NCI-H1436 (cell line): ENCODE results near the gene CNTD1.

Experiments
- DNase-seq: peaks from one replicate; lab custom pipeline; 2025; lab: John Stamatoyannopoulos, UW

The CNTD1 gene

GRCh38 chr17:42803074-42803883 is 4.6 kb downstream of the CNTD1 start:
- no peak for DNase-seq

DNA sequence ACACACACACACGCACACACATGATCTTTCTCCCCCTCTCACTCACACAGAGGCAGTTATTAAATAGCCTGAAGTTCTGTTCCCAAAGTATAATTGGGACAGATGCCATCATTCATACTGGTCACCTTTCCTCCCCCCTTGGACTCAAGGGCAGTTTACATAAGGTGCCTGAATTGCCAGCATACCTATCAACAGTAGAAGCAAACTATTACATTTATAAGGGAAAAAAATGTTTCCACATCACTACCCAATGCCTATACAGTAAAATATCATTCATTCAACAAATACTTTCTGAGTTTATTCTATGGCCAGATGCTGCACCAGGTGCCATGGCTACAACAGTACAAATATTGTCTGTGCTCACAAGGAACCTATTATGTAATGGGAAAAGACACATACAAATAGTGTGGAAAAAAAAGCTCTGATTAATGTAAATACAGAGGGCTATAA is 6.3 kb downstream of the CNTD1 start:
- no peak for DNase-seq

DNA sequence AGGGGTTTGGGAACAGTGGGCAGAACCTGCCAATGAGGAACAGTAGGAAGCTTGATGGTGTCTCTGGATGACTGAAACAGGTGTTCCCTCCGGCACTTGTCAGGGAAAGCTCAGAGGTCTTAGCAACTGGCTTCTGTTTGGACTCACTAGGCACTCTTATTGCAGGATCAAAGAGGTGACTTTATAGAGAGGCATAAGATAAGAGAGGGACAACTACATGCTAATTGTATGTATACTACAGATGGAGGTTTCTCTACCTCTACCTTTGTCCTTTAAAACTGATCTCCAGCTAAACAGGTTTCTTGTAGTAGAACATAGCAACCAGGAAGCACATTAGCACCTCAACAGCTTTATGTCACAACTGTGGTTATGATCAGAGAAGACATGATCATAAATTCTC is 7.6 kb downstream of the CNTD1 start:
- DNase-seq, result no peak

DNA sequence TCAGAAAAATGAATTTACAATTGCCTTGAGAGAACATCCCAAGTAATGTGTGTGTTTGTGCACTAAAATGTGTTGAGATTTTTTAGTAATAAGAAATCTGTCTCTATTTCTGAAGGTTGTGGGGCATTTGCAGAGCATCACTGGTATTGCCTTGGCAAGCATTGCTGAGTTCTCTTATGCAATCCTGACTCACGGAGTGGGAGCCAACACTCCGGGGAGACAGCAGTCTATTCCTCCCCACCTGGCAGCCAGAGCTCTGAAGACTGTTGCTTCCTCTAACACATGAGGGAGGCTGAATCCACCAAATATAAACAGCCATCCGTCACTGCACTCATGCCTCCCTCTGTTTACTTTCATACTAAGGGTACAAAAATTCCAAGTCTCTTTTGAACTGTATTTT is 10.6 kb downstream of the CNTD1 start:
- no peak for DNase-seq

- no peak for DNase-seq
Observed at GRCh38 chr17:42814633-42815399, 16.2 kb downstream of the CNTD1 start.

DNA sequence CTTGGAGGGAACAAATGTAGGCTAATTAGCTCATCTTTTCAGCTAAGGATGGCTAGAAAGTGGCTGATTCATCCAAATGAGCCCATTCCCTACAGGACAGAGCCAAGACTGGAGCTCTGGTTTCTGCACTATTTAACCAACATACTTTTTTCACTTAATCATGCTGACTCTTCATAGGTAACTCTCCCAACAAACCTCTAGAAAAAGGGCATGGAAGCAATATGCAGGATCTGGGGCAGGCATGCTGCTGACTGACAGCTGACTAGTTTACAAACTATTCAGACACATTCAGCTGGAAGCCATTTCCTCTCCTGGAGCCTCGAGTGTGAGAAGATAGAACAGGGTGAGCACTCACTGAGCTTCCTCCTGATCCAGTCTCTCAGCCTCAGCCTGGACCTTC is 19.2 kb downstream of the CNTD1 start:
- DNase-seq, result no peak

- DNase-seq, result no peak
Observed at GRCh38 chr17:42818379-42818778, 19.7 kb downstream of the CNTD1 start.

DNA sequence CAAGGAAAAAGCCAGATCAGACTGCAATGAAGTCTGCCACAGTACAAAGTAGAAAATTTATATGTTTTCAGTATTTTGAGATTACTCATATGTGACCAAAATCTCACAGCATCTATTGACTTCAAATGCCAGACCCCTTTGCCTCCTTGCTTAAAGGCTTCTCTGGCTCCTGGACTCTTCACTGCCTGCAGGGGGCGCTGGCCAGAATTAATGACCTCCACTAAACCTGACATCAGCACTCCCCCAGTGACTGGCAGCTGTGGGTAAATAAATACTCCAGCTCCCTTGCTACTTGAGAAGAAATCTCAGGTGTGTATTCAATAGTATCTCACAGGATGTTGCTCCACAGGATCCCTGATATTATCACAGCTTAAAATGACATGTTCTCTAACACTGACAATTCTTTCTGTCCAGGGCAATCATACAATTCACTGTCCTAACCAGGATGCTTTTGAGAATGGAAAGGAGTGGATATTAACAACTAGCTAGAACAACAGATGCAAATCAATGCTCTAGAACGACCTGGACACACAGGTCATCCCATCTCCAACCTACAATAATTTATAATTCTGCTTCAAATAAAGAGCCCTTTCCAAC is 21.4 kb downstream of the CNTD1 start:
- peak; percentile 54 for DNase-seq

DNA sequence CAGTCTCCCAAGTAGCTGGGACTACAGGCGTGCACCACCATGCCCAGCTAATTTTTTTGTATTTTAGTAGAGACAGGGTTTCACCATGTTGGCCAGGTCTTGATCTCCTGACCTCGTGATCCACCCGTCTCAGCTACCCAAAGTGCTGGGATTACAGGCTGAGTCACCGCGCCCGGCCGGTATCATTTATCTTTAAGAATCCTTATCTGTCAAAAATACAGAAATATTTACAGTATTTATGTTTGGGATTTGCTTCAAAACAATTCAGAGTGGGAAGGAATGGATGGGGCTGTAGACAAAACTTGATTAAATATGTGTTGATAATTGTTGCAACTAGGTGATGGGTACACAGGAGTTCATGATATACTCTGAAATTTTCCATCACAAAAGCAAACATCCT is 22.5 kb downstream of the CNTD1 start:
- no peak for DNase-seq

- no peak for DNase-seq
Observed at GRCh38 chr17:42827472-42827871, 28.8 kb downstream of the CNTD1 start.

GRCh38 chr17:42830971-42831370 is 32.3 kb downstream of the CNTD1 start:
- no peak for DNase-seq

GRCh38 chr17:42832213-42832933 is 33.7 kb downstream of the CNTD1 start:
- no peak for DNase-seq

DNA sequence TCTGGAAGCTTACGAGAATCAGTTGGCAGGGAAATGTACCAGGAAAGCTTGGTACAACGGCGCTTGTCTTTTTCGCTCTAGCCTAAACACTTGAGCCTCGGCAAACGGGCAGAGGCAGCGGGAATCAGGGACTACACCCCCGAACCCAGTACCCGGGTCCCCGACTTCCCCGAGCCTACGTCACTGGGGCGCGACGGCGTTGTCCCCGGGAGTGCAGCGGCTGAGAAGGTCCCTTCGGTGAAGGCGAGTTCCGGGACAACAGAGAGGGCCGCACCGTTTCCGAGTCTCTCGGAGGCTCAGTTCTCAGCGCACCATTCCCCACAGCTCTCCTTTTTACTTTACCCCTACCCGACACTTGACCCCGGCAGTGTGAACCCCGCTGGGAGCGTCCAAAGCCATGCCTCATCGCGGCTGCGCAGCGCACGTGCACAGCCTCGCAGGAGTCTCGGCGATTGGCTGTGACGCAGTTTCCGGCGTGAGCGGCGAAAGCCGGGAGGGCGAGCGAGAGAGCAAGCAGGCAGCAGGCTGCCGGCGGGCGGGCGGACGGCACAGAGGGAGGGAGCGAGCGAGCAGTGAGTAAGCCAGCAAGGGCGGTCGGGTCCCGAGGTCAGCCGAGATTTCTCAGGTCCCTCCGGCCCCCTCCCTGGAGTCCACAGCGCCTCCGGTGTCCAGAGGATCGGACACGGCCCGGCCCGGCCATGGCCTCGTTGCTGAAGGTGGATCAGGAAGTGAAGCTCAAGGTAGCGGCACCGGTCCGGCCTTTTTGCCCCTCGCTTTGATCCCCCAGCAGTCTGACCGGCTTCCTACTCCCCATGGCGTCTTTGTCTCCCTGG is 34.5 kb downstream of the CNTD1 start, which contains the start of gene PSME3:
Gene PSME3 (plus strand): TSS at position 464 of the 833 bp plus-strand sequence. CDS start 235 bp downstream, at position 699.
- peak; percentile 85 for DNase-seq

- peak; percentile 18 for DNase-seq
Observed at GRCh38 chr17:42833767-42834422, 35.2 kb downstream of the CNTD1 start.

DNA sequence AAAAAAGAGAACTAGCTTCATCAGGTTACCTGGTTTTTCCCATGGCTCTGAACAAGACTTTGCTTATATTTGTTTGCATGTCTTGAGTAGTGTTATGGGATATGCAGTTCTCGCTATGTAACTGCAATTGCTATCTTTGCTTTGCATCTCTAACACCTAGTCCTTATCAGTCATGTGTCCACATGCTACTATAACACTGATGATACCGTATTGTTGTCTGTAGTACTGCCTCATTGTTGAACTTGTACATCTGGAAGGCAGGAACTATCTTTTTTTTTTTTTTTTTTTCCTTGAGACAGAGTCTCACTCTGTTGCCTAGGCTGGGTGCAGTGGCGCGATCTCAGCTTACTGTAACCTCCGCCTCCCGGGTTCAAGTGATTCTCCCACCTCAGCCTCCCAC is 37.1 kb downstream of the CNTD1 start:
- no peak for DNase-seq

GRCh38 chr17:42841975-42842685 is 43.5 kb downstream of the CNTD1 start:
- no peak for DNase-seq

GRCh38 chr17:42843358-42843934 is 44.8 kb downstream of the CNTD1 start:
- peak; percentile 59 for DNase-seq

DNA sequence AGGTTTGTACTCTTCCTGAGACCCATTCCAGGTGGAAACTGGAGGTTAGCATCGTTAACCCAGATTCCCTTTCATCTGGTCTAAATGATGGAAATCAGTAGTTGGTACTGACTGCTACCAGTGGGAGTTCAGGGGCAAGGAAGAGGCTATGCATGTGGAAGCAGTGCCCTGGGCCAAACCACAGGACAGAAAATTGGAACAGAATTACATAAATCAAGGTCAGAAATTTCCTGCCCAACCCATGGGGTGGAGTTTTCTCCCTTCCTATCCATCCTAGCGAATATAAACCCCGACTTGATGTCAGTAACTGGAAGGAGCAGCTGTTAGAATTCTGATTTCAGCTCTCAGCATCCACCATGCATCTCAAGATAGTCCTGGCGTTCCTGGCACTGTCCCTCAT is 45.6 kb downstream of the CNTD1 start, which contains the start of gene AOC2:
Gene AOC2 (plus strand): TSS at position 310 of the 400 bp plus-strand sequence. CDS start 47 bp downstream, at position 357.
- no peak for DNase-seq

DNA sequence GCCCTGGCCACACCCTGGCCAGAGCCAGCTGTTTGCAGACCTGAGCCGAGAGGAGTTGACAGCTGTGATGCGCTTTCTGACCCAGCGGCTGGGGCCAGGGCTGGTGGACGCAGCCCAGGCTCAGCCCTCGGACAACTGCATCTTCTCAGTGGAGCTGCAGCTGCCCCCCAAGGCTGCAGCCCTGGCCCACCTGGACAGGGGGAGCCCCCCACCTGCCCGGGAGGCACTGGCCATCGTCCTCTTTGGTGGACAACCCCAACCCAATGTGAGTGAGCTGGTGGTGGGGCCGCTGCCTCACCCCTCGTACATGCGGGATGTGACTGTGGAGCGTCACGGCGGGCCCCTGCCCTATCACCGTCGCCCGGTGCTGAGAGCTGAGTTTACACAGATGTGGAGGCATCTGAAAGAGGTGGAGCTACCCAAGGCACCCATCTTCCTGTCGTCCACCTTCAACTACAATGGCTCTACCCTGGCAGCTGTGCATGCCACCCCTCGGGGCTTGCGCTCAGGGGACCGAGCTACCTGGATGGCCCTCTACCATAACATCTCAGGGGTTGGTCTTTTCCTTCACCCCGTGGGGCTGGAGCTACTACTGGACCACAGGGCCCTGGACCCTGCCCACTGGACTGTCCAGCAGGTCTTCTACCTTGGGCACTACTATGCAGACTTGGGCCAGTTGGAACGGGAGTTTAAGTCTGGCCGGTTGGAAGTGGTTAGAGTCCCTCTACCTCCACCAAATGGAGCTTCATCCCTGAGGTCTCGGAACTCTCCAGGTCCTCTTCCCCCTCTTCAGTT is 46.3 kb downstream of the CNTD1 start:
- DNase-seq, result no peak
